SK-N-SH treated with all-trans-retinoic acid at 6 μM for 48 hours (cell line): ENCODE results near the gene DSTYK.

Experiments used
- ATAC-seq: fragments of 200-7000 bp; cut with Tn5 transposase; 3 replicates; pipeline ENCODE4 v1.9.1; 2020; ENCODE audit warnings: mild to moderate bottlenecking, moderate library complexity
- ESRRG ChIP-seq: fragments of 250-450 bp; sonication (Bioruptor Pico); IDR thresholded peaks from 2 replicates; pipeline ENCODE4 v1.6.1; 2021; ENCODE audit warnings: mild to moderate bottlenecking
- GLIS3 ChIP-seq: fragments of 250-450 bp; sonication (Bioruptor Pico); IDR thresholded peaks from 2 replicates; pipeline ENCODE4 v1.5.0; 2020; ENCODE audit warnings: mild to moderate bottlenecking, moderate library complexity
- OSR1 ChIP-seq: fragments of 250-450 bp; sonication (Bioruptor Pico); IDR thresholded peaks from 2 replicates; pipeline ENCODE4 v1.8.0; 2022; ENCODE audit warnings: moderate library complexity, mild to moderate bottlenecking, inconsistent platforms
- TCF4 ChIP-seq: fragments of 250-450 bp; sonication (Bioruptor Pico); IDR thresholded peaks from 2 replicates; pipeline ENCODE4 v1.8.0; 2021; ENCODE audit warnings: mild to moderate bottlenecking, moderate library complexity, borderline replicate concordance
- ZFP3 ChIP-seq: fragments of 250-450 bp; sonication (Bioruptor Pico); IDR thresholded peaks from 2 replicates; pipeline ENCODE4 v1.5.0; 2020; ENCODE audit warnings: mild to moderate bottlenecking, moderate library complexity
- ZNF565 ChIP-seq: fragments of 450-650 bp; formaldehyde crosslinking; conservative IDR thresholded peaks from 2 replicates; pipeline ENCODE4 v1.5.0; 2020; ENCODE audit warnings: low read depth, mild to moderate bottlenecking, moderate library complexity

DSTYK gene

DNA sequence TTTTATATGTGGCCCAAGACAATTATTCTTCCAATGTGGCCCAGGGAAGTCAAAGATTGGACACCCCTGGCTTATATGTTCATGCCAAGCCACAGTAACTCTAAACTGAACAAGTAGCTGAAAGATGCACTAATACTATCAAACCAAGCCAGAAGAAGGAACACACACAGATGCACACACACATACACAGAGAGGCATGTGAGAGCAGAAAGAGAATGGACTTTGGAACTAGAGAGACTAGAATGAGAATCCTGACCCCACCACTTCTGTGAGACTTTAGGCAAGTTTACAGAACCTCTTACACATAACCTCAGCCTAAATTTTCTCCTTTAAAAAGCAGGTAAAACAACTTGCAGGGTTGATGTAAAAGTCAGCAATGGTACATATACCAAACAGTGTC, 116.1 kb downstream of the DSTYK start:
- TF ChIP-seq OSR1 (no peak), GLIS3 (CRISPR knock-in tag) (no peak), ZNF565 (no peak), ZFP3 (CRISPR knock-in tag) (no peak), ESRRG (CRISPR knock-in tag) (no peak), TCF4 (CRISPR knock-in tag) (no peak)
- ATAC-seq = no peak
